ENCODE measurements around the gene WIPF2. TPM values are rescaled to one million over a fixed set of nuclear protein-coding genes. Genes with fewer than 3 reads are reported as not detected.

Gene WIPF2
- total and polyA plus RNA-seq, 2 of the 8 experiments (the other 6 are each of a cell fraction or from before 2014, with no cell fraction given), result 6.9 to 25.3 TPM

DNA sequence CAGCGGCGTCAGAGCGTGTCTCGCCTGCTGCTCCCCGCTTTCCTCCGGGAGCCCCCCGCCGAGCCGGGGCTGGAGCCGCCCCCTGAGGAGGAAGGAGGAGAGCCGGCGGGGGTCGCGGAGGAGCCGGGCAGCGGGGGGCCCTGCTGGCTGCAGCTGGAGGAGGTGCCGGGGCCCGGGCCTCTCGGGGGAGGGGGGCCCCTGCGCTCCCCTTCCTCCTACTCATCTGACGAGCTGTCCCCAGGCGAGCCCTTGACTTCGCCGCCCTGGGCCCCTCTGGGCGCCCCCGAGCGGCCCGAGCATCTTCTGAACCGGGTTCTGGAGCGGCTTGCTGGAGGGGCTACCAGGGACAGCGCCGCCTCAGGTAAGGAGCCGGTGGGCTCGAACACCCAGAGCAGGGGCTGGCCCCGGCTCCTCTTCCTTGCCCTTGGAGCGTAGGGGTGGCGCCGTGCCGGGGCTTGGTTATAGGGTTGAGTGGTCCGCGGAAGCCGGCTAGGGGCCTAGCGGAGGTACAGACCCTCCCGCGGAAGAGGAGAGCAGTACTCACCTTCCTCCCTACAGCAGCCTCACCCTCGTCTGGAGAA, 41.0 kb upstream of the WIPF2 start (continued):
- TF ChIP-seq RFX5 (IDR thresholded peaks at IDR 0.05; ENCODE audit: borderline replicate concordance, low read depth, low read length), result no peak
- no peak for TF ChIP-seq CBX8 (IDR thresholded peaks at IDR 0.05; ENCODE audit: borderline replicate concordance, low read depth, low read length)
- TF ChIP-seq CBX5 (IDR thresholded peaks at IDR 0.05; ENCODE audit: low read depth, low read length), result no peak
- peak in 1 of 2 experiments; percentile 43; a peak in 1 of 4 replicates for TF ChIP-seq SIN3A (conservative IDR thresholded peaks at IDR 0.05 in 1 of 2, IDR thresholded peaks at IDR 0.05 in 1 of 2; ENCODE audit: low read depth in 1 of 2, low read length in 2 of 2)
- 0 out of 4 replicates have a peak, but pooled peaks of 1 of the 2 experiments have one; percentile 7 for TF ChIP-seq RAD21 (IDR thresholded peaks at IDR 0.05 in 1 of 2, conservative IDR thresholded peaks at IDR 0.05 in 1 of 2; ENCODE audit: low read depth in 2 of 2, low read length in 2 of 2)
- no peak for TF ChIP-seq RBBP5 (IDR thresholded peaks at IDR 0.05; ENCODE audit: borderline replicate concordance, low read depth, low read length)
- no peak for TF ChIP-seq SRF (IDR thresholded peaks at IDR 0.05; ENCODE audit: low read depth, low read length)
- no peak for TF ChIP-seq MAX (IDR thresholded peaks at IDR 0.05)
- no peak for TF ChIP-seq ATF2 (IDR thresholded peaks at IDR 0.05; ENCODE audit: low read length)
